ENCODE measurements around the gene GSX1.
"Not testable (repeated sequence)": the region's sequence is repeated elsewhere in the genome, so short reads cannot be mapped to it uniquely, and the experiment has no call there.

The GSX1 gene

DNA sequence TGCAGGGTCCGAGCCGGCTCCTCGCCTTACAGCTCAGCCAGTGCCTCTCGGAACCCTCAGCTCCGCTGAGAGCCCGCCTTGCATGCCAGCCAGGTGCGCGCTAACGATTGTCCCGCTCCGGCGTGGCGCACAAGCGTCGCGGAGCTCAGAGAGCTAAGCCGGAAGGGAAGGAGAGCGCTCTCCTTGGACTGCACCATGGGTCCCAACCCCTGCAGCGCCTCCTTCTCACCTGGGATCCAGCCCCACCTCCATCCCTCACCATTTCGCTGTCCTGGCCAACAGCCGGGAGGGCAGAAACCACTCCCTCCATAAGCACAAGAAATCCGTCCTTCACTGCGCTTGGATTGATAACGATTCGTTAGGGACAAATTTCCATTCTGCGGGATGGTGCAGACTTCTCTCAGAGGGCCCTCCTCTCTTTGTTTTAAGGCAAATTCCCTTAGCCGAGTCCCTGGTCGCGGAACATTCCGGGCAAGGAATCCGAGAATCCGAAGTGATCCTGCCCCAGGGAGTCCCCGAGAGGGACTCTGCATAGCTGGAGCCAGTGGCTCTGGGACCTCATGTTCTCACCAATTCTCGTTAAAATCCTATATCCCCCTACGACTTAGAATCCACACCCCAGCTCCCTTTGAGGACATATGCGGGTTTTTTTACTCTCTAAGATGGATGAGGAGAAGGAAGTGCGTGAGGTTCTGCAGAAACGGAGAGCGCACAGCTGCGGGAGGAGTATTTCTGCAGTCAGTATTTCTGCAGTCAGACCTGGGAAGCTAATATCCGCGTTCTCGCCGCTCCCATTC is 2.8 kb downstream of the GSX1 start:
- DNase-seq (ENCODE audit: low spot score) = no peak

DNA sequence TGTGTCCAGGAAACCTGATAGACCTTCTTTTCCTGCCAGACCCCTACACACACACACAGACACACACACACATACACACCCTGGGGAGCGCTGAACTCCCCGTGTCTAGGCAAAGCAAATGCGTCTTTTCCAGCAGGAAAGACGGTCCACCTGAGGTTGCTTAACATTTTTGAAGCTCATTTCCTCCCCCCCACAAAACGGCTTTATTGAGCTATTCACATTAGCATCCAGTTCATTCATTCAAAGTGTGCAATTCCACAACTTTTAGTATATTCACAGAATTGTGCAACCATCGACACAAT is 3.4 kb downstream of the GSX1 start:
- DNase-seq (ENCODE audit: low spot score) = no peak

DNA sequence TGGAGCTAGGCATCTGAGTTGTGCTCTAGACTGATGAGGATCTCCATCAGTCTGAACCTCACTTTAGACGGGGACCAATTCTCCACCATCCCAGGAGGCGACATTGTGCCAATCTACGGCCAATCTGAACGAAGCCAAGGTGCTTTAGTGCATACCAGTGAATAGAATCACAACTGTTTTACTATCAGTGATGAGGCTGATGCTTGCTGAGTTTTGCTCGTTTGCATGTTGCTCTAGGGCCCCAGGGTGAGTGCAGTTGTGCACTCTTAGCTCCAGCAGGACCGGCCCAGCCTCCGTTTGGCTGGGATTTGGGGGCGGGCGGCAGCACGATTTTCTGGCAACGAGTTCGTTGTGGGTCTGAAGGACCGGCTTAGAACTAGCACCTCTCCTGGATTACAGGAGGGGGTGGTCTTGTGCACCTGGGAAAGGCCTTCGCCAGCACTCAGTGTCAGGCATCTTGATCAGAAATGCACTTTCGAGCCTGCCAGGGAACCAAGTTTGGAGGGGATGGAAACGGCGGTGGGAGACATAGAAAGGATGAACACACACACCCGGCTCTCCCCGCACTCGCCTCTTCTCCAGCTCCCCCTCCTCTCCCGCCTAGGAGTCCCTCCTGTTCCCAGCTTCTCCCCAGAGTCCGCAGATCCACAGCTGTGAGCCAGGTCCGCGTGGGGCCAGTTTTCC is 4.4 kb downstream of the GSX1 start:
- no peak for DNase-seq (ENCODE audit: low spot score)

DNA sequence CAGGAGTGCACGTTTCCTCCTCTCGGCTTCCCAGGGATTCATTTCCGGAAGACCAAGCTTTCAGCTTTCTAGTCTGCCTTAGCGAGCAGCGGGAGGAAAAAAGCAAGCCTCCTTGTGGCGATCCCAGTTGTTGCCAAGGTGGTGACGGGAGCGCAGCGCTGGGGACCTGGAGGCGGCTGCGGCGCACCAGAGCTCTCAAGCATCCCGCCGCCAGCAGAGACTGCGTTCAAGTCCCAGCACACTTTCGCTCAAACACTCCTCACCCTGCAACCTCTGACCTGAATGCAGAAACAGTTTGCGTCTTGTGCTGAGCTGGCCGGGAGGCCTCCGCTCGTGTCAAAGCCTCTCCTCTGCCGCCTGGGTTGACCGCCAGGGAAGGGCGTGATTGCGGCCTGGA is 4.9 kb downstream of the GSX1 start:
- no peak for DNase-seq (ENCODE audit: low spot score)

DNA sequence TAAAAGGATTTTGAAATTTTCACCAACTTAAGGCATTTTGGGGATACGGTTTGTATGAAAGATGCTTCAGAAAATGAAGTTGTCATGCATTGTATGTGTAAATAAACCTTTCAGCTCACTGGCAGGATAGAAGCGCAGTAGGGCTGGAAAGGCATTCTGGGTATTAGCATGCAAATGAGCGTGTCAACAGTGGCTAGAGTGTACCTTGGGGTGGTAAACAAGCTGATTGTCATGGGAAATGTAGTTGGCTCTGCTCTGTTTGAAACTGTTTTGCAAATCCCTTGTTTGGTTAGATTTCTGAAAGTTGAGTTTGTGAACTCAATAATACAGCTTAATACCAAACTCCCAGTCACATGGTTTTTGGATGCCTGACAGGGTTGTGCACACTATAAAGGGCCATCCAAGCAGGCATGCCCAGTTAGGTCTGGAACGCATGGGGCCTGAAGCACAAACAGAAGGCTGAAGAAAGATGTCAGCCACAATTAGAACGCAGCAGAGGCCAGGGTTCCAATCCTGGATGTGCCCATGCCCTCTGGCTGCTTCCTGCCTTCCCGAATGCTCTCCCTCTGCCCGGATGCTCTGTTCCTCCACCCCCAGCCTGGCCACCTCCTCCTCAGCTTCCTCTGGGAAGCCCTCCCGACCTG is 14.6 kb downstream of the GSX1 start:
- DNase-seq (ENCODE audit: low spot score) = no peak

DNA sequence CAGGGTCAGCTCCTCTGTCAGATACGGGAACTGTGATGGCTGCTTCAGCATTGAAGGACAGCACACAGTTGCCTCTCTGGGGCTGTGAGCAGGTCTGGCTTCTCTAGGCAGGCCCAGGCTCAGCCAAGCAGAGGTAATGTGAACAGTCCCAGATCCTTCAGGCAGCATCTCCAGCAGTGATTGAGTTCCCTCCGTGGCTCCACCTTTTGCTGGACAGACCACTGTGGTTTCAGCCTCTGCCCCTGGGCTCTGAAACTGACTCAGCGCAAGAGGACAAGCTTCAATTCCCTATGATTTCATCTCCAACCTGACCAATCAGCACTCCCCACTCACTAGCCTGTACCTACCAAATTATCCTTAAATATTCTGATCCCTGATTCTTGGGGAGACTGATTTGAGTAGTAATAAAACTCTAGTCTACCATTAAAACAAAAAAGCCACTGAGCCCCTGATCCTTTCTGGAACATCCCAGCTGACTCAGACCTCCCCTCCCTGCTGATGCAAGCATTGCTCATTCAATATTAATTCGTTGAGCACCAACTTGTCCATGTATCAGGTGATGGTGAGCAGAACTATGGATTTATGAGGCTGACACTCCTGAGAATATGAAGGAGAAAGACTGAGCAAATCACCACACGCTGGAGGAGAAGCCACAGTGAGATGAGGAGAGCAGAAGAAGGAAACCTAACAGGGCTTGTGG is 16.7 kb downstream of the GSX1 start:
- no peak for DNase-seq (ENCODE audit: low spot score)

DNA sequence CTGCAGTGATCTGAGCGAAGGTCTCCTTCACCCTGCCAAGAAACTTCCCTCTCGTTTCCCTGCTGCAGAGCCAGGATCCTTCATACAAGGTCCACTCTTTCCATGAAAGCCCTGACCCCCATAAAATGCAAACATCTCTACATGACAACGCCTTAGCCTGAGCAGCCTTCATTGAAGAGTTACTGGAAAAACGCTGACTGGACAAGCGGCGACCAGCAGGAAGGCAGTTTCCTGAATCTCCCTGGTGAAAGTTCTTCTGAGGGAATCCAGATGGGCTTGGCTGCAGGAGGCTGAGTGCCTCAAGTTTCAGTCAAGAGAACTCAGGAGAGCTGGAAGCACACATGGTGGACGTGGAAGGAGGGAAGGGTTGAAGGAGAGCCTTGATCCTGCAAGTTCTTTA is 17.7 kb downstream of the GSX1 start:
- no peak for DNase-seq (ENCODE audit: low spot score)

DNA sequence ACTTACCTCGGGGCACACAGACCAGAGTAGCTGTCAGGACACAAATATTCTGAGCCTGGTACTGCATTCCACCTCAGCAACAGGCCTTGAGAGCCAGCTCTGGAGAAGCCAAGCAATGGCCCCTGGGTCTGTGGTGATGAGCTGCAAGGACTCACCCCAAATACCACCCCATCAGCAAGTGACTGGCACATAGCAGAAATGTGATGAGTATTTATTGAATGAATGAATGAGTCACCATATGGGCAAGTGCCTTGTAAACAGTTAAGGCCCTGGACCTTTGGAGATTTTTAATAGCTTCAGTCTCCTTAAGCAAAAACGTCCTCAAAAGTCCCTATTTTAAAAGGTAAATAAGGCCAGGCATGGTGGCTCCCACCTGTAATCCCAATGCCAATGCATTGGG is 18.2 kb downstream of the GSX1 start:
- DNase-seq (ENCODE audit: low spot score) = no peak

DNA sequence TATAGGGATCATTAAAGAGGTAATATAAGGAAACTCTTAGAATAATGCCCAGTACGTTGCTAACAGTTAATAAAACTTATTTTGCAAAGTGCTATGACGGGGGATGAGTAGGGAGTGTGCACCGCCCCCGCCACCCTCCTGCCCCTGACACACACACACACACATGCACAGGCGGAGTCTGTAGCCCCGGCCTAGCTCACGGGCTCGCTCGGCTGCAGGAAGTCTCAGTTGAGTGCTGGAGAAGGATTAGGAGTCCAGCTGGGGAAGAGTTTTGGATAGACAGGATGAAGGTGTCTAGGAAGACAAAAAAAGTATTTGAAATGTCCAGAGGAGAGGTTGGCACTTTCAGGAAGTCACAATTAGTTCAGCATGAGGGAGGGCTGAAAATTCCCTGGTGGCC is 21.5 kb downstream of the GSX1 start:
- no peak for DNase-seq (ENCODE audit: low spot score)

DNA sequence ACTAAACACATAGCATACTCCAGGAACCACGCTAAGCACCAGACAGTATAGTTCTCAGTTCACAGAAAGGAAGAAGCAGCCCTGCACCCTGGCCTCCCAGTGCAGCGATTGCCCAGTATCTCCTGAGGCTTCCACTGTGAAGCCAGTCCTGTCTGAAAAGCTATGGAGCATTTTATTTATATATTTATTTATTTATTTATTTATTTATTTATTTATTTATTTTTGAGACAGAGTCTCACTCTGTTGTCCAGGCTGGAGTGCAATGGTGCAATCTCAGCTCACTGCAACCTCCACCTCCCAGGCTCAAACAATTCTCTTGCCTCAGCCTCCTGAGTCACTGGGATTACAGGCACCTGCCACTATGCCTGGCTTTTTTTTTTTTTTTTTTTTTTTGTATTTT is 25.5 kb downstream of the GSX1 start:
- not testable (repeated sequence) for DNase-seq (ENCODE audit: low spot score)

DNA sequence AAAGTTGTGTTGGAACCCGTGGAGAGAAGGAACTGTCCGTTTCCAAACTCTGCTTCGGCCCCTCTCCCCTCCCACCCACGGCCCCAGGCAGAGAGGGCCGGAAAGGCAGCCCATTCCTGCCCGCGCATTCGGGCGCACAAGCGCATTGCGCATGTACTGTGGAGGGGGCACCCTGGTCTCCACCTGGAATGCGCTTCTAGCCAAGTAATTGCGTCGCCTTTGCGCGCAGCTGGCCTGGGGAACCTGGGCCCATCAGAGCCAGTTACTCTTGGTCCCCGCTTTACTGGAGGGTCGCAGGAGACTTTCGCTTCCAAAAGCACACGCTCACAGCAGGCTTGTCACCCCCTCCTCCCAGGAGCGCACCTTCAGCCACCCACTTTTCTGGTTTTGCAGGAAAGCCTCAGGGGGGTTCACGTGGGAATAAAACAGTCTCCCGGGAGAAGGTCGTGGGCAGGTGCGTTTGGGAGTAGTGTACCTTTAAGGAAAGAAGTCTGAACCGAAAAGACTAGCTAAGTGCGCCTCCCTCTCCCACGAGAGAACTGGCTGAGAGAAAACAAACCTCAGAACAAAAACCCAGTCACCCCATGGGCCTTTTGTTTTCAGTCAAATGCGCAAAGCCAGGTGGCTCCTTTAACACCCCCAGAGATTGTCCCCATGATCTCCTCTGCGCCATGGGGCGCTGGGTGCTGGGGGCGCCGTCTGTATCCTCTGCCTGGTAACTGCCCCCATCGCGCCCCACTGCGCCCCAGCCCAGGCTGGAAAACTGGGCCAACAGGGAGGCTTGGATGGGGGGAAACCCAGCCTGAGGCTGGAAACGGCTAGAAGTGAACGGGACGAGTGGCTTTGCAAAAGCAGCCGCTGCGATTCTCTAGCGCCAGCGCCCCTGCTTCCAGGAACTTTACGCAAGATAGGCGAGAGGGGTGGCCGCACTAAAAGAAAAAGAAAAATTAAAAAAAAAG is 28.5 kb downstream of the GSX1 start:
- DNase-seq (ENCODE audit: low spot score) = no peak

DNA sequence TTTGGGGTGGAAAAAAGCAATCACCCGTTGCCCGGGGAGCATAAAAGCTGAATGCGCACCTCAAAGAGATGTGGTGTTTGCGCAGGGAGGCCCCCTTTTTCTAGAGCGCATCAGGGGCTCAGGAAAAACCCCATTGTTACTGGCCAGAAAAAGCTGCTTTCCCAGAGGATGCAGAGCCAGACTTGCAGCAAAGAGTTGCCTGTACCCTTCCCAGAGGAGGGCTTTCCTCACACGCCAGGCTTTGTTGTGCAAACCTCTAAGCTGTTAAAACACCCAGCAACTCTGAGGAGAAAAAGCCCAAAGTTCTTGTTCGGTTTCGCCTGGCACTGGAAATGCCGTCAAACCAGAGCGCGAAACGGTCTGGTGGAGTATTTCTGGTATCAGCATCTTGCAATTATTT is 29.3 kb downstream of the GSX1 start:
- DNase-seq (ENCODE audit: low spot score) = no peak

DNA sequence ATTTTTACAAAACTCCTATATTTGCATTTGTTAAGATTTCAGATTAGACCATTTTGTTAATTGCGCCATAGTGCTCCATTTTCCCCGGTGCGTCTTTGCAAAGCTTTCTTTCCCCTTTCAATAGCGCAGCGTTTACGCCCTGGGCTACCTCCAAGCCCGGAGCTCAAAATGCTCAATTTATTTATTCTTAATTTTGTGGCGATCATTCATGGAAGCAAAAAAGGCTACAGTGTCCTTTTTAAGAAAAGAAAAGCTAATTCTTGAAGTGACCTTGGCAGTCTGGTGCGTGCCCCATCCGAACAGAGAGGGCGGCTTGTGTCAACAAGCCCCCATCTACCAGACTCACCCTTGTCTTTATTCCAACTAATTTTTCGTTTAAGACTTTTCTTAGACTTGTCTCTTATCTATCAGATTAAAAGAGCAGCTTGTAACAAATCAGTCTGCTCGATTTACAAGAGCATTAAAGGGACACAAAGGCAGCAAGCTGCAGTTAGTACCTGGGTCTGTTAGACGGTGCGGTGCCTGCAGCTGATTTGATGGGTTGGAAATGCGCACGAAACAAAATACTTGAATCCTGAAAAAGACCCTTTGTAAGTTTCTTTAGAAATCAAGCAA is 30.1 kb downstream of the GSX1 start:
- DNase-seq (ENCODE audit: low spot score) = no peak

DNA sequence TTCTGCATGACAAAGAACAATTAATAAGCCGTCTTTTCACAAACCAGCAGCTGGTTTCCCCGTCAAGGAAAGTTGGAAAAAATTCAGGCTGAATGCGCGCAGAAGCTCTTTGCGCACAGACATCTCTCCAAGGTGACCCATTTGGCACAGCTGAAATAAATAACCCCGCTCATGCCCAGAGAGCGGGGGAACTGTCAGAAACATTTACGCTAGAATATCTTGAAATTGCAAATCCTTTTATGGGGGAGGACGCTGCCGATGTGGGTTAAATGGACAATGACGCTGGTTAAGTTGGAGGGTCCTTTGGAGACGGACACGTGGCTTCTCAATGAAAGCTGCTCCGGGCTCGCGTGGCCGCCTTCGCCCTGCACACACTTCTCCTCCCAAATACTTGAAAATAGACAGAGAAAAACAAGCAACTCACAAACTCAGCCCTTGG is 30.6 kb downstream of the GSX1 start:
- no peak for DNase-seq (ENCODE audit: low spot score)

DNA sequence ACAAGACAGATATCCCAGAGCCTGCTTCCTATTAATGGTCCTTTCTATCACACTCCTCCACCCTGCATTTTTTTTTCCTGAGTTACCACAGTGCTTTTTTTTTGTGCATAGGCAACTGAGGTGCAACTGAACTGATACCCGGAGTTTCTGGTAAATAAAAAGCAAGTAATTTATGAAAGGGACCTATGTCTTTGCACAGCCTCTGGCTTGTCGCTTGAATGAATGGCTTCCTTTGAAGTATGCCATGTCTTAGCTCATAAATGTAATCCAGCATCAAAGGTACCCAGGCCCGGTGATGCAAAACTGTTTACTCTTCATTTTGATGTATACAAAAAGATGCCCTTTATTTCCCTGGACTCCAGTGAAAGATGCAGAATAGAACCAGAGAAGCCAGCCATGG is 31.8 kb downstream of the GSX1 start:
- DNase-seq (ENCODE audit: low spot score) = no peak

DNA sequence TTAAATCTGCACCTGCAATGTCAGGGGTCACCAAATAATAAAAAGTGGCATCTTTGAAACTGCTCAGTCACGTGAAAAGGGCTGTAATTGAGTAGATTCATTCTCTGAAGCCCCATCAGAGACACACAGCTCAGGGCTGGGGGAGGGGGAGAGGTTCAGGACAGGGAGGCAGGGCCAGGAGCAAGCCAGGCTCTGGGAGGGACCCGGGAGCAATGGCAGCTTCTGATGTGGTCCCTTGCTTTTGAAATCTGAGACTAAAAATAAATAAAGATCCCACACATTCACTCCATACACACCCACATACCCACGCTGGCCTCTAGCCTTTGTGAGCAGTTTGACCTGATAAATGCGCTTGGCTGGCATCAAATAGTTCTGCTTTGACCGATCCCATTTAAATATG is 32.8 kb downstream of the GSX1 start:
- no peak for DNase-seq (ENCODE audit: low spot score)

DNA sequence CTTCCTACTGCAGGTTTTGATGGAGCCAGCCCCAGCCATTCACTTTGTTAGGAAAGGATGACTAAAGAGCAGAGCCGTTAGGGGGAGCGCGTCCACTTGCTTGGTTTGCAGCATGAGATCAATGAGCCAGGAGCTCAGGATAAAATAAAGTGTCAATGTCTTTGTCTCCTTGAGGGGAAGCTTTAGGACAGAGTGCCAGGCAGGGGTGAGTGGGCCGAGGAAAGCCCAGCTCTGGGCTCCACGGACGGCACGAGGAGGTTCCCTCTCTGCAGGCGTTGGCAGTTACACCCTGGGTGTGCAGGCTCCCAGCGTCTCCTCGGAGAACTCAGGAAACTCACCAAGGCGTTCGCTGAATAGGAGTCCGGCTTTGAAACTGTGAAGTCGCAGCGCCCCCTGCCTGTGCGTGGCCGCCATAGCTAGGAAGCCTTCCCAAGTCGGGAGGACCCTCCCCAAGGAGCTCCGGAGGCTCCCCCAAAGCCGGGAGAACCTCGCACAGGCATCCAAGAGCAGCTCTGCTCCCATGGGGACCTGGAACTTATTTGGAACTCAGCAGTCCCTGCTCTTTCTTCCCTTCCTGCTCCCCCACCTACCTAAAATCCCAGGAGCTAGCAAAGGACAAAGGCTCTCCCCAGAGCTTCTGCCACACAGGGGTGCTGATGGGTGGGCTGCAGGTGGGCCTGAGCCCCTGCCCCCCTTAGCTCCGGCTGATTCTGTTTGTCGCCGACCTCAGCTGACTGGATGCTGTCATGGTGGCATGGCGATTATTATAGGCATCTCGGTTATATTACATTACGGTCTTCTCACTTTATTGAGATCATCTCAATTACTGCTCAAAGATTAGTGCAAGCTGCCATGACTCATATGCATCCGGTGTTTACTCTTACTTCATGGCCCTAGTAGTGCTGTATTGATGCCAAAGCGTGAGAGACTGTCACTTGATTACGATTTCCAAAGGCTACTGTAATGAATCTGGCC is 34.4 kb downstream of the GSX1 start:
- DNase-seq (ENCODE audit: low spot score) = peak; percentile 69

DNA sequence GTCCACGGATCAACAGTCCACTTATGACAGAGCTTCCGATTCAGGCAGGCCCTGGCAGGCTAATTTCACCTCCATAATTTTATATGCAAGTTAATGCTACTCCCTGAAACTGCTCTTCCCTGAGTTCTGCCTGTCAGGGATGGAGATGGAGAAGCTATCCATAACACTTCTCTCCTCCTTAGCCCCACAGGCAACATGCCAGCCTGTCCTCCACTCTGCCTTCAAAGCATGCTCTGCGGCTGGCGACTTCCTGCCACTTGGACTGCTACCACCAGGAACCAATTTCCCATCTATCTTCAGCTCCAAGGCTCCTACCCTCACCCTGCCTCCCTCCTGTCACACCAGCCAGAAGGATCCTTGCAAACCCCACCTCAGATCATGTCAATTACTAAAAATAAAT is 35.4 kb downstream of the GSX1 start:
- DNase-seq (ENCODE audit: low spot score) = no peak

DNA sequence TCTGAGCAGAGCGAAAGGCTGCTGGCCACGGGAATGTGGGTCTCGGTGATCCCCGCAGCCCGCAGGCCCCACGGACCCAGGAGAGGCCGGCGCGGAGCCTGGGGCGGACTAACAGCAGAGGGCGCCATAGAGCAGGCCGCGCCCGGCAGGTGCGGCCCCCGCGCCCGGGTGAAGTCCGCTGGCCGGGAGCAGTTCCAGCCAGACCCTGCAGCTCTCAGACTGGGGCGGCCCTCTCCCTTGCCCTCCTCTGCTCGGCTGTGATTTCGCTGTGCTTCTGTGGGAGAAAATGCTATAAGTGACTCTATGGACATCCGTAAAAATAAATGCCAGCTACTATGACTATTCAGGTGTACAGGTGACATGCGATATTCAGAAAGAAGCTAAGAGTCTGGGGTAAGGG is 37.7 kb downstream of the GSX1 start:
- DNase-seq (ENCODE audit: low spot score) = no peak

DNA sequence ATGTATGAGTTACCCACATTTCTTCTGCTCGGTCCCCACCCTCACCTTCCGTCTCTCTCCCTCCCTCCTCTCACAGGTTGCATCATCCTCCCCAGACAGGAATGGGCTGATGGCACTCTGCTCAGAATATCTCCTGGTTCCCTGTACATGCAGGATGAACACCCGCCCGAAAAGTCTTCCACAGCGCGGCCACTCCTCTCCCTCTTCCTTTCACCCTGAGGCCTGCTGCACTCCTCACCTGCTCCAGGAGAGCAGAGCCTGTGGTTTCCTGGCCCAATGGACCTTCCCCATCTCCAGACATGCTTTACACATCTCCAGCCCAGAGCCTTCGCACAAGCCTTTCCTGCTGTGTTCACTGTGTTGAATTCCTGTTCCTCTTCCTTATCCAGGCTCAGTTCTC is 40.9 kb downstream of the GSX1 start:
- no peak for DNase-seq (ENCODE audit: low spot score)

All from putamen (tissue), 1 donor.